Smooth muscle cell (in vitro differentiated cells): ENCODE measurements around the gene PALD1. TPM values are rescaled to one million over a fixed set of nuclear protein-coding genes. Genes with fewer than 3 reads are reported as not detected.

Experiments
- DNase-seq: peaks from one replicate; lab custom pipeline; 2025; ENCODE audit not compliant: unreplicated experiment; lab: John Stamatoyannopoulos, UW
- H2AFZ ChIP-seq: fragments of 200-600 bp; sonication (generic); 2 replicates; pipeline ENCODE4 v1.6.0; 2016; ENCODE audit warnings: antibody characterized with exemption, low read depth, mild to moderate bottlenecking
- H3F3A ChIP-seq: fragments of 200-600 bp; sonication (generic); 2 replicates; pipeline ENCODE4 v1.6.0; 2017; ENCODE audit warnings: antibody characterized with exemption, low read depth
- H3K27ac ChIP-seq: fragments of 200-600 bp; sonication (generic); 2 replicates; pipeline ENCODE4 v1.5.1; 2016; ENCODE audit warnings: low read depth, mild to moderate bottlenecking
- H3K27me3 ChIP-seq: fragments of 200-600 bp; sonication (generic); 2 replicates; pipeline ENCODE4 v1.6.1; 2016; ENCODE audit warnings: low read depth, mild to moderate bottlenecking
- H3K36me3 ChIP-seq: fragments of 200-600 bp; sonication (generic); 2 replicates; pipeline ENCODE4 v1.5.1; 2016; ENCODE audit warnings: low read depth
- H3K4me1 ChIP-seq: fragments of 200-600 bp; sonication (generic); 2 replicates; pipeline ENCODE4 v1.5.1; 2016; ENCODE audit warnings: low read depth
- H3K4me2 ChIP-seq: fragments of 200-600 bp; sonication (generic); 2 replicates; pipeline ENCODE4 v1.6.0; 2016; ENCODE audit warnings: mild to moderate bottlenecking
- H3K4me3 ChIP-seq: fragments of 200-600 bp; sonication (generic); 2 replicates; pipeline ENCODE4 v1.5.1; 2016; ENCODE audit warnings: mild to moderate bottlenecking
- H3K79me2 ChIP-seq: fragments of 200-600 bp; sonication (generic); 2 replicates; pipeline ENCODE4 v1.6.0; 2016; ENCODE audit warnings: low read depth, mild to moderate bottlenecking
- H3K9ac ChIP-seq: fragments of 200-600 bp; sonication (generic); 2 replicates; pipeline ENCODE4 v1.6.0; 2016; ENCODE audit warnings: low read depth
- H3K9me3 ChIP-seq: fragments of 200-600 bp; sonication (generic); replicated peaks from 2 replicates; pipeline ENCODE4 v1.5.1; 2016; ENCODE audit warnings: low read depth
- H4K20me1 ChIP-seq: fragments of 200-600 bp; sonication (generic); 2 replicates; pipeline ENCODE4 v1.6.0; 2016; ENCODE audit warnings: low read depth
- CTCF ChIP-seq: fragments of 200-600 bp; sonication (generic); IDR thresholded peaks from 2 replicates; pipeline ENCODE4 v1.5.1; 2017; ENCODE audit warnings: borderline replicate concordance, mild to moderate bottlenecking, antibody characterized with exemption; ENCODE audit not compliant: insufficient read depth, poor library complexity, severe bottlenecking
- WGBS: methylation state at CpG from one replicate; pipeline ENCODE4 v1.1.7; 2016; ENCODE audit warnings: low lambda C conversion rate; 5-methylcytosine and 5-hydroxymethylcytosine counted together
- polyA plus RNA-seq: library from polyadenylated mRNA; unstranded; fragments of >200 nt; fragmentation: Nextera tagmentation; extraction: Ambion mirVana; gene quantifications from 2 replicates; pipeline ENCODE4 v1.2.1, GENCODE V29; 2016
- total RNA-seq: library from RNA; depleted of rRNA; stranded (reverse); fragments of >200 nt; gene quantifications from 2 replicates; pipeline ENCODE4 v1.2.3, GENCODE V29; 2014

PALD1 gene
- total and polyA plus RNA-seq, 2 experiments from 2014 or later = 1.4 to 2.2 TPM

GRCh38 chr10:70599319-70599718 lies 120.8 kb downstream of the PALD1 start:
- no peak overlapping the region for H3K4me2 ChIP-seq
- no peaks in the 10 kb centered on the region for H3K79me2 ChIP-seq
- no peak overlapping the region for H3K4me3 ChIP-seq
- DNase-seq = no peak
- 97% methylated on average over 8 of the region's 8 CpGs for WGBS
- H2AFZ ChIP-seq = no peak overlapping the region
- H3K9ac ChIP-seq = no peak overlapping the region
- no peak overlapping the region for H3K27ac ChIP-seq
- no peaks in the 10 kb centered on the region for H3F3A ChIP-seq
- no peaks in the 10 kb centered on the region for H3K27me3 ChIP-seq
- no peaks in the 10 kb centered on the region for H3K36me3 ChIP-seq
- H4K20me1 ChIP-seq = no peaks in the 10 kb centered on the region
- no peaks in the 10 kb centered on the region for H3K4me1 ChIP-seq
- no peak for TF ChIP-seq CTCF
- H3K9me3 ChIP-seq = no peaks in the 10 kb centered on the region

- Histone ChIP-seq H3K36me3 (no peaks in the 10 kb centered on the region), H3K79me2 (no peaks in the 10 kb centered on the region), H3F3A (no peaks in the 10 kb centered on the region), H3K9ac (no peak overlapping the region), H3K4me2 (no peak overlapping the region), H3K27ac (no peak overlapping the region), H3K4me1 (no peaks in the 10 kb centered on the region), H3K9me3 (no peaks in the 10 kb centered on the region), H3K4me3 (no peak overlapping the region), H3K27me3 (no peaks in the 10 kb centered on the region), H4K20me1 (no peaks in the 10 kb centered on the region), H2AFZ (no peak overlapping the region)
- DNase-seq = no peak
- 93% methylated on average over 4 of the region's 4 CpGs for WGBS
- TF ChIP-seq CTCF = no peak
Measured at GRCh38 chr10:70599791-70600190, 121.2 kb downstream of the PALD1 start.

- no peaks in the 10 kb centered on the region for H3F3A ChIP-seq
- 97% methylated on average over 19 of the region's 24 CpGs for WGBS
- H3K27me3 ChIP-seq = no peaks in the 10 kb centered on the region
- H3K27ac ChIP-seq = no peak overlapping the region
- H2AFZ ChIP-seq = no peak overlapping the region
- no peaks in the 10 kb centered on the region for H3K4me1 ChIP-seq
- H4K20me1 ChIP-seq = no peaks in the 10 kb centered on the region
- no peaks in the 10 kb centered on the region for H3K9me3 ChIP-seq
- TF ChIP-seq CTCF = no peak
- no peak overlapping the region for H3K9ac ChIP-seq
- H3K4me2 ChIP-seq = no peak overlapping the region
- H3K4me3 ChIP-seq = no peak overlapping the region
- no peaks in the 10 kb centered on the region for H3K79me2 ChIP-seq
- DNase-seq = no peak
- H3K36me3 ChIP-seq = no peaks in the 10 kb centered on the region
Measured at GRCh38 chr10:70600512-70601395, 122.2 kb downstream of the PALD1 start.

DNA sequence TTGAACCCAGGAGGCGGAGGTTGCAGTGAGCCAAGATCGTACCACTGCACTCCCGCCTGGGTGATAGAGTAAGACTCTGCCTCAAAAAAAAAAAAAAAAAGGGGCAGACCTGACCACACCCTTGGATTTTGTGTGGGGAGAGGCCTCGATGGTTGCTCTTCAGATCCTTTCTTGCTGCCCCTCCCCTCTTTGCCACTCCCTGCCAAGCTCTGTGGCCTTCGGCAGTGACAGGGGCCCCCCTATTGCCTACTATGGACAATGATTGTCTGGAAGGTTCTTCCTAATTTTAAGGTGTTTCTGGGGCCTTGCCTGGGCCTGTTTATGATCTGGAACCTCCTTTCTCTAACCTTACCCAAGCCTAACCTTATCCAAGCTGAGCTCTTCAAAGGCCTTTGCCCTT lies 123.2 kb downstream of the PALD1 start:
- no peak for TF ChIP-seq CTCF
- no peak overlapping the region for H3K9ac ChIP-seq
- DNase-seq = no peak
- no peaks in the 10 kb centered on the region for H3K79me2 ChIP-seq
- H3K4me2 ChIP-seq = no peak overlapping the region
- no peaks in the 10 kb centered on the region for H3K4me1 ChIP-seq
- no peaks in the 10 kb centered on the region for H3F3A ChIP-seq
- no peak overlapping the region for H3K4me3 ChIP-seq
- H3K36me3 ChIP-seq = no peaks in the 10 kb centered on the region
- WGBS = 95% methylated on average over 3 of the region's 5 CpGs
- no peaks in the 10 kb centered on the region for H3K27me3 ChIP-seq
- H3K9me3 ChIP-seq = no peaks in the 10 kb centered on the region
- no peak overlapping the region for H3K27ac ChIP-seq
- H2AFZ ChIP-seq = no peak overlapping the region
- no peaks in the 10 kb centered on the region for H4K20me1 ChIP-seq
